Kidney (tissue), 14 donors: ENCODE measurements around the gene CACNA1A. TPM values are rescaled to one million over a fixed set of nuclear protein-coding genes. Genes with fewer than 3 reads are reported as not detected.
"Not testable (repeated sequence)": the region's sequence is repeated elsewhere in the genome, so short reads cannot be mapped to it uniquely, and the experiment has no call there.

ENCODE experiments used
- DNase-seq, 5 donors: peaks; one replicate each; pipeline ENCODE4 v3.0.0-alpha.2; 2013 to 2020
- FAIRE-seq: peaks from 2 replicates; lab custom pipeline; 2012; peaks lifted over from hg19 to GRCh38; lab: Jason Lieb, UNC
- H3K27ac ChIP-seq, 2 donors: one replicate each; pipeline ENCODE4 v1.7.0; 2013; ENCODE audit warnings: low read depth in 2 of 2, low read length in 2 of 2, inconsistent platforms in 1 of 2
- H3K27me3 ChIP-seq: one replicate; pipeline ENCODE4 v1.7.1; 2013; ENCODE audit warnings: low read length, inconsistent platforms; ENCODE audit not compliant: control insufficient read depth, insufficient read depth
- H3K36me3 ChIP-seq, 3 donors: one replicate each; pipeline versions ENCODE4 v1.7.0 to v1.7.1; 2013; ENCODE audit warnings: low read length in 3 of 3, control low read depth in 1 of 3, inconsistent platforms in 1 of 3; ENCODE audit not compliant: insufficient read depth in 3 of 3, control insufficient read depth in 2 of 3
- H3K4me1 ChIP-seq, 3 donors: one replicate each; pipeline versions ENCODE4 v1.7.0 to v1.7.1; 2013; ENCODE audit warnings: low read length in 3 of 3, inconsistent platforms in 1 of 3, low read depth in 1 of 3; ENCODE audit not compliant: control insufficient read depth in 2 of 3, insufficient read depth in 2 of 3
- H3K4me3 ChIP-seq, 3 donors: one replicate each; pipeline versions ENCODE4 v1.7.0 to v1.8.1; 2013; ENCODE audit warnings: low read length in 3 of 3, control low read depth in 1 of 3, inconsistent platforms in 1 of 3
- H3K9ac ChIP-seq, 3 donors: one replicate each; pipeline versions ENCODE4 v1.7.0 to v1.7.1; 2013; ENCODE audit warnings: low read length in 3 of 3, control low read depth in 1 of 3, inconsistent platforms in 1 of 3
- H3K9me3 ChIP-seq, 3 donors: one replicate each; pipeline versions ENCODE4 v1.7.0 to v1.7.1; 2013; ENCODE audit warnings: low read length in 3 of 3, control low read depth in 1 of 3, inconsistent platforms in 1 of 3; ENCODE audit not compliant: control insufficient read depth in 2 of 3, insufficient read depth in 1 of 3
- CTCF ChIP-seq: IDR thresholded peaks from 3 replicates; pipeline ENCODE4 v1.5.1; 2012; ENCODE audit warnings: mild to moderate bottlenecking, moderate library complexity, borderline replicate concordance; ENCODE audit not compliant: insufficient read depth; ENCODE audit errors: extremely low read depth
- intact Hi-C: fragments of 100-400 bp; cut with DNase I; formaldehyde crosslinking; loops from one replicate; pipeline ENCODE4 v1.11.1; 2022
- polyA plus RNA-seq: library from polyadenylated mRNA; stranded (reverse); fragments of 350-450 nt; fragmentation: Illumina TruSeq; extraction: RNeasy Lipid Tissue Mini Kit (QIAGEN cat#74804); gene quantifications from one replicate; pipeline ENCODE4 v1.2.3, GENCODE V29; 2014; ENCODE audit warnings: low read depth, low replicate concordance; ENCODE audit not compliant: insufficient read depth
- total RNA-seq: library from RNA; stranded (reverse); fragmentation: NEBNext Ultra II Directional; extraction: Animal tissue kit (Norgen Biotek cat#: 25700); gene quantifications from one replicate; pipeline ENCODE4 v1.2.1, GENCODE V29; 2021
- donor health status: control.
- donor health status: control.
- donor health status: control.
- donor health status: control.
- donor health status: control.
- donor health status: DM: yes; HTN: yes; CAD: no.
- donor health status: Normal renal cell carcinoma (clear cell type).

Gene CACNA1A
- total and polyA plus RNA-seq, 2 donors from 2014 or later: 0.30 to 1.7 TPM

DNA sequence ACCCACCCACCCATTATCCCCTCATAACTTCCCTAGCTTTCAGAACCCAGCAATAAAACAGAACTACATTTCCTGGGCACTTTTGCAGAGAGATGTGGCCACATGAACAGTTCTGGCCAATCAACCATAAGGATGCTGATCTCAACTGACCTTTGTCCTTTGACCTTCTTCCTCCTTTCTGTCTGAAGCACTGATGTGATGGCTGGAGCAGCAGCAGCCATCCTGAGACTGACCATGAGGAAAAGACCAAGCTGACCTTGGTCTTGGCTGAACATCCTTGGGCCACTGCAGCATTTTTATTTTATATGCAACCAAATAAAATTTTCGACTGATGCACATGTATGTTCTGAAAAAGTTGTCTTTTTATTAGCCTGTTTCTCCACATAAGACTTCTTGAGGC lies 33.1 kb upstream of the CACNA1A start:
- FAIRE-seq (no peak), DNase-seq (no peak)
- TF ChIP-seq CTCF: no peak
- Histone ChIP-seq H3K4me3 (no peak overlapping the region), H3K36me3 (no peaks in the 10 kb centered on the region), H3K9ac (no peak overlapping the region), H3K27ac (no peak overlapping the region), H3K4me1 (no peaks in the 10 kb centered on the region), H3K27me3 (no peaks in the 10 kb centered on the region), H3K9me3 (peaks cover 0 to under 1% (median 0%) of the 10 kb centered on the region in 3 donors)
- intact Hi-C loops: no loop called here

DNA sequence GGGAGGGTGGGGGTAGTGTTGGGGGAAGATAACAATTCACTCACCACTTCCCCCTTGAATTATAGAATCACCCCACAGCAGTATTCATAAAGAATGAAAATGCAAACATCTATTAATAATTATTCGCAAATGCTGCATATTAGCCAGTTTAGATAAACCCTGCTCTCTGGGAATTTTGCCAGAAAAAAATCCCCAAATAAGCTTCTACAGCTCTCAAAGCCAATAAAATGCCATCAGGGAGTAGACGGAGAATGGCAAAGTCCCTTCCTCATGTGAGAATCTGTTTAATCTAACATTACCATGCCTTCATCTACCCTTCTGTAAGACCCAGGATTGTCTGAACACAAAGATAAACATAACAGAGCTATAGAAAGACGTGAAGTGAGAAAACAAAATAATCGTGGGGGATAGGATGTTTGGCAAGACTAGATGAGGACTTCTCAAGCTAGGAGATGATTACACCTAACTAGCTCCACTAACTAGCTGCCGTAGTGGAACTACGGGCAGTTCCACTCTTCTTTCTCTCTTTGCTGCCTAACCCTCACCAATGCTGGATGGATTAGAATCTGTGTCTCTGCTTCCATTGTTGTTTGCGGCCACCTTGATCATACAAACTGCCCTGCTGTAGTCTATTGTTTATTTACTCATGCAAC lies 32.4 kb upstream of the CACNA1A start:
- no peak for TF ChIP-seq CTCF
- H3K4me1 ChIP-seq: no peaks in the 10 kb centered on the region
- no peak overlapping the region for H3K27ac ChIP-seq
- H3K27me3 ChIP-seq: no peaks in the 10 kb centered on the region
- H3K4me3 ChIP-seq: no peak overlapping the region
- no peak for DNase-seq
- intact Hi-C loops: no loop called here
- H3K9me3 ChIP-seq: no peaks in the 10 kb centered on the region
- FAIRE-seq: no peak
- H3K9ac ChIP-seq: no peak overlapping the region
- no peaks in the 10 kb centered on the region for H3K36me3 ChIP-seq

GRCh38 chr19:13537454-13537853 lies 31.2 kb upstream of the CACNA1A start:
- Histone ChIP-seq H3K9ac (no peak overlapping the region), H3K9me3 (no peaks in the 10 kb centered on the region), H3K27ac (no peak overlapping the region), H3K36me3 (no peaks in the 10 kb centered on the region), H3K27me3 (no peaks in the 10 kb centered on the region), H3K4me3 (no peak overlapping the region), H3K4me1 (no peaks in the 10 kb centered on the region)
- FAIRE-seq (no peak), DNase-seq (no peak)
- TF ChIP-seq CTCF: no peak
- intact Hi-C loops: no loop called here

DNA sequence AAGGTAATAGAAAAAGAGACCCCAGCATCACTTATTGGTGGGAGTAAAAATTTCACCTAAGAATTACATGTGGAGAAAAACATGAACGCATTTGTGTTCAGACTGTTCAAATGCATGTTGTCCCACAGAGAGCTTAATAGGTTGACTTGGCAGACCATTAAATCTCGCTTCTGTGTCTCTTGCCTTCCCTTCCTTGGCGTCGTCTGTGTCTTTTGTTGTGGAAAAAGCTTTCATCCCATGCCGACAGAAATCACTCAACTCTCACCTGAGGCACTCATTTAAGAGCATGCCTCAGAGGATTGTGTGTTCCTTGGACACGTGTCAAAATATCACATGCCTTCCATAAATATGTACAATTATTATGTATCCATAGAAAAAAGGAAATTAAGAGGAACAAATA lies 24.4 kb upstream of the CACNA1A start:
- H3K9ac ChIP-seq: no peak overlapping the region
- peaks cover 0 to 3% (median 0%) of the 10 kb centered on the region in 3 donors for H3K9me3 ChIP-seq
- no peak for FAIRE-seq
- H3K27me3 ChIP-seq: no peaks in the 10 kb centered on the region
- H3K27ac ChIP-seq: no peak overlapping the region
- H3K36me3 ChIP-seq: no peaks in the 10 kb centered on the region
- H3K4me3 ChIP-seq: no peak overlapping the region
- no peaks in the 10 kb centered on the region for H3K4me1 ChIP-seq
- no peak for TF ChIP-seq CTCF
- DNase-seq: no peak
- intact Hi-C loops: no loop called here

- H3K9me3 ChIP-seq, DNase-seq, H3K36me3 ChIP-seq, H3K4me3 ChIP-seq, H3K9ac ChIP-seq, H3K4me1 ChIP-seq, FAIRE-seq, H3K27me3 ChIP-seq, intact Hi-C loops, H3K27ac ChIP-seq: not testable (repeated sequence)
These were observed 23.4 kb upstream of the CACNA1A start for GRCh38 chr19:13529721-13530120.
